Vagina (tissue), 2 donors: ENCODE data around the gene ZNF780B.

Source experiments
- CTCF ChIP-seq, 3 experiments: fragments of 450-650 bp in 2 of 3; fragments of 200-600 bp in 1 of 3; sonication (generic) in 1 of 3; IDR thresholded peaks; one replicate each; pipeline ENCODE4 v1.5.1; 2017 to 2019; ENCODE audit warnings: antibody characterized with exemption in 3 of 3, mild to moderate bottlenecking in 2 of 3, moderate library complexity in 2 of 3
- POLR2A ChIP-seq, 2 donors: fragments of 450-650 bp; IDR thresholded peaks; one replicate each; pipeline ENCODE4 v1.6.1; 2017; ENCODE audit warnings: antibody characterized with exemption in 2 of 2, mild to moderate bottlenecking in 2 of 2, moderate library complexity in 2 of 2

- TF ChIP-seq POLR2A (IDR thresholded peaks at IDR 0.05): no peak
- TF ChIP-seq CTCF (IDR thresholded peaks at IDR 0.05): no peak
These were observed 982 bp downstream of the ZNF780B start for GRCh38 chr19:40055049-40055448.
